ENCODE data around the gene KDM4C. TPM values are rescaled to one million over a fixed set of nuclear protein-coding genes. Genes with fewer than 3 reads are reported as not detected.

KDM4C gene
- total and polyA plus RNA-seq, 2 of the 8 experiments (the other 6 are each of a cell fraction or from before 2014, with no cell fraction given) = 13.0 to 26.1 TPM

DNA sequence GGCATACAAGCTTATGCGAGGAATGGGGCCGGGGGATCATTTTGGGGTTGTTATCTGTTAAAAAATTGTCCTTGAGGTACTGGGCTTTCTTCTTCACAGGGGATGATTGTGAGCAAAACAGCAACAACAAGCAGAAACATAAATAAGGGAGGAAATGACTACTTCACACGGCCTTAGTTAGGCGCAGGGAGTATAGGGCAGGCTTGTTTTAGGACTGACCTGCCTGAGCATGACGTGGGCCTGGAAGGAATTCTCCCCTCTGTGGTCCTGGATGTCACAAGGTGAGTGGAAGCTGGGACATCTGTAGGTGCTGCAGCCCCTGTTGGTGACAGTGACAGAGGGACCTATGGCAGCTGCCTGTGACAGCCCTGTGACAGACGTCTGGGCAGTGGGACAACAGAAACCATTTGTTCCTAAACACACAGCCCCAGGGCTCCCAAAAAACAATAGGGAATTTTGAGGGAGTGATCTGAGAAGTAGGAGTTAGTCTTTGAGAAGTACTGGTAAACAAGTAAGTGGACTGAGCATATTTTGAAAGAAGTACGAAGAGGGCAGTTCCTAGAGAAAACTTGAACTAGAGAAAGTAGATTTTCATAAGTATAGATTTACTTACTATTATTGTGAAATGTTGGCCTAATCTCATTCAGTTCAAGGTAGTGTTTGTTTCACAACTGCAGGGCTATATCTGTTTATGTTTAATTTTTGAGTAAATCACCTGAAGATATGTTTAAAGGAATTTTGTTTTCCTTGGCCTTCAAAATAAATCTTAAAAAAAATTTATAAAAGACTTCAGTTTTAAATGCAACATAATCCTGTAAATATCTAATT is 113.1 kb downstream of the KDM4C start:
- H3K18ac ChIP-seq (ENCODE audit: extremely low read depth, low read length) = no peak overlapping the region
- ChIA-PET CTCF (ENCODE audit: partially characterized antibody) (interaction anchor here (0.9 kb wide), 1 partner anchor 24 kb away, joined by 3 read pairs; no protein-coding TSS in a partner anchor), POLR2A (ENCODE audit: partially characterized antibody) (no interaction called here)
- H2BK20ac ChIP-seq (ENCODE audit: low read length) = no peak overlapping the region
- H3K27me3 ChIP-seq (replicated peaks in 1 of 4; ENCODE audit: control insufficient read depth in 3 of 4, extremely low read depth in 1 of 4, insufficient read depth in 3 of 4, low read length in 3 of 4) = no peaks in the 10 kb centered on the region
- H3K27ac ChIP-seq (ENCODE audit: low read depth, low read length) = no peak overlapping the region
- WGBS, 2 experiments (ENCODE audit: extremely low coverage in 1 of 2, insufficient coverage in 1 of 2, insufficient read length in 1 of 2, insufficient replicate concordance in 2 of 2, low coverage in 1 of 2, low lambda C conversion rate in 2 of 2, missing lambda C conversion rate in 1 of 2) = 93% methylated on average over 7 of the region's 7 CpGs; no CpG with 5 or more reads in 1 of the 2 experiments
- 0 out of 2 replicates have a peak overlapping the region, but pooled peaks have one; percentile 37 for H2BK5ac ChIP-seq (ENCODE audit: low read depth, low read length)
- H3K56ac ChIP-seq (replicated peaks; ENCODE audit: insufficient read length, low read depth, low read length) = no peak overlapping the region
- no peaks in the 10 kb centered on the region for H3K9me3 ChIP-seq (ENCODE audit: insufficient read depth in 2 of 2, low read depth in 1 of 2, low read length in 1 of 2)
- no peak for DNase-seq (ENCODE audit: low read depth in 1 of 2, low spot score in 2 of 2)
- H3K14ac ChIP-seq (ENCODE audit: insufficient read length) = no peak overlapping the region
- H3K4me2 ChIP-seq (ENCODE audit: insufficient read depth in 1 of 2, low read depth in 2 of 2, low read length in 2 of 2) = no peak overlapping the region
- H2BK12ac ChIP-seq (ENCODE audit: low read depth, low read length) = no peak overlapping the region
- H3K4me1 ChIP-seq (replicated peaks in 1 of 4; ENCODE audit: control insufficient read depth in 3 of 4, insufficient read depth in 4 of 4, low read length in 3 of 4) = peaks cover 3 to 12% (median 8%) of the 10 kb centered on the region in 4 experiments; a peak in 6 of 7 replicates
- H2BK120ac ChIP-seq (replicated peaks; ENCODE audit: low read depth, low read length) = no peak overlapping the region
- H4K8ac ChIP-seq (ENCODE audit: extremely low read depth, insufficient read depth, low read length) = no peak overlapping the region
- no peaks in the 10 kb centered on the region; the same call in none of the 2 replicates for H3K79me1 ChIP-seq (ENCODE audit: low read depth, low read length)
- H2AK5ac ChIP-seq (ENCODE audit: low read depth, low read length) = no peak overlapping the region
- H2AFZ ChIP-seq (ENCODE audit: low read length) = no peak overlapping the region
- no peak overlapping the region for H3K4me3 ChIP-seq (ENCODE audit: extremely low read depth in 1 of 4, insufficient read depth in 2 of 4, low read depth in 3 of 4, low read length in 4 of 4)
- no peaks in the 10 kb centered on the region for H3K36me3 ChIP-seq (ENCODE audit: control insufficient read depth in 2 of 4, insufficient read depth in 4 of 4, low read length in 3 of 4)
- no peak for FAIRE-seq
- H3K79me2 ChIP-seq (ENCODE audit: control insufficient read depth in 1 of 2, insufficient read depth in 2 of 2, low read length in 2 of 2) = no peaks in the 10 kb centered on the region
- H3K23me2 ChIP-seq (ENCODE audit: low read depth, low read length) = no peaks in the 10 kb centered on the region
- no peak overlapping the region for H2BK15ac ChIP-seq (ENCODE audit: low read length)
- H4K5ac ChIP-seq (ENCODE audit: insufficient read length, low read depth, low read length) = no peak overlapping the region
- no peak overlapping the region for H3K4ac ChIP-seq (replicated peaks; ENCODE audit: insufficient read length, low read depth, low read length)
- H4K20me1 ChIP-seq (replicated peaks in 1 of 2; ENCODE audit: control insufficient read depth in 1 of 2, insufficient read depth in 2 of 2, low read length in 2 of 2) = no peaks in the 10 kb centered on the region
- no peak overlapping the region for H4K91ac ChIP-seq (replicated peaks; ENCODE audit: insufficient read length, low read length)
- no peak overlapping the region for H3K23ac ChIP-seq (ENCODE audit: insufficient read length)
- no peak overlapping the region for H3K9ac ChIP-seq (replicated peaks in 1 of 4; ENCODE audit: extremely low read depth in 1 of 4, low read depth in 3 of 4, low read length in 3 of 4)
- TF ChIP-seq JUND (IDR thresholded peaks at IDR 0.05; ENCODE audit: low read length) (no peak), TCF12 (IDR thresholded peaks at IDR 0.05; ENCODE audit: low read depth, low read length) (no peak), HDAC6 (IDR thresholded peaks at IDR 0.05; ENCODE audit: low read depth, low read length) (no peak), SIX5 (IDR thresholded peaks at IDR 0.05; ENCODE audit: low read depth, low read length) (no peak), BACH1 (IDR thresholded peaks at IDR 0.05; ENCODE audit: low read length) (no peak), SRF (IDR thresholded peaks at IDR 0.05; ENCODE audit: low read depth, low read length) (no peak), RBBP5 (IDR thresholded peaks at IDR 0.05; ENCODE audit: borderline replicate concordance, low read depth, low read length) (no peak), SP1 (IDR thresholded peaks at IDR 0.05; ENCODE audit: low read depth, low read length) (no peak), PHF8 (conservative IDR thresholded peaks at IDR 0.05; ENCODE audit: low read depth, low read length) (no peak)
- TF ChIP-seq, protein P1, sequence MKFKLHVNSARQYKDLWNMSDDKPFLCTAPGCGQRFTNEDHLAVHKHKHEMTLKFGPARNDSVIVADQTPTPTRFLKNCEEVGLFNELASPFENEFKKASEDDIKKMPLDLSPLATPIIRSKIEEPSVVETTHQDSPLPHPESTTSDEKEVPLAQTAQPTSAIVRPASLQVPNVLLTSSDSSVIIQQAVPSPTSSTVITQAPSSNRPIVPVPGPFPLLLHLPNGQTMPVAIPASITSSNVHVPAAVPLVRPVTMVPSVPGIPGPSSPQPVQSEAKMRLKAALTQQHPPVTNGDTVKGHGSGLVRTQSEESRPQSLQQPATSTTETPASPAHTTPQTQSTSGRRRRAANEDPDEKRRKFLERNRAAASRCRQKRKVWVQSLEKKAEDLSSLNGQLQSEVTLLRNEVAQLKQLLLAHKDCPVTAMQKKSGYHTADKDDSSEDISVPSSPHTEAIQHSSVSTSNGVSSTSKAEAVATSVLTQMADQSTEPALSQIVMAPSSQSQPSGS (IDR thresholded peaks at IDR 0.05; ENCODE audit: low read length) = no peak
- TF ChIP-seq, protein P2, sequence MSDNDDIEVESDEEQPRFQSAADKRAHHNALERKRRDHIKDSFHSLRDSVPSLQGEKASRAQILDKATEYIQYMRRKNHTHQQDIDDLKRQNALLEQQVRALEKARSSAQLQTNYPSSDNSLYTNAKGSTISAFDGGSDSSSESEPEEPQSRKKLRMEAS (IDR thresholded peaks at IDR 0.05) = no peak

All from H1 (cell line).